GM12864 (cell line): ENCODE measurements around the gene CLNK.
"Not testable (repeated sequence)": the region's sequence is repeated elsewhere in the genome, so short reads cannot be mapped to it uniquely, and the experiment has no call there.

Source experiments
- DNase-seq: peaks from one replicate; pipeline ENCODE4 v3.0.0-alpha.2; 2011; ENCODE audit warnings: low read depth
- H3K4me3 ChIP-seq: 2 replicates; pipeline ENCODE4 v1.5.1; 2011; ENCODE audit warnings: mild to moderate bottlenecking, low read depth, low read length, control low read depth
- CTCF ChIP-seq: IDR thresholded peaks from 2 replicates; pipeline ENCODE4 v1.5.1; 2011; ENCODE audit warnings: low read depth, mild to moderate bottlenecking, moderate library complexity, low read length, control low read depth, inconsistent platforms; ENCODE audit errors: missing control alignments

CLNK gene

GRCh38 chr4:10620935-10621488 lies 63.6 kb downstream of the CLNK start:
- no peak for TF ChIP-seq CTCF
- H3K4me3 ChIP-seq = no peak overlapping the region
- no peak for DNase-seq

- no peak for DNase-seq
- TF ChIP-seq CTCF = no peak
- H3K4me3 ChIP-seq = no peak overlapping the region
These were observed 64.7 kb downstream of the CLNK start for GRCh38 chr4:10619855-10620254.

DNA sequence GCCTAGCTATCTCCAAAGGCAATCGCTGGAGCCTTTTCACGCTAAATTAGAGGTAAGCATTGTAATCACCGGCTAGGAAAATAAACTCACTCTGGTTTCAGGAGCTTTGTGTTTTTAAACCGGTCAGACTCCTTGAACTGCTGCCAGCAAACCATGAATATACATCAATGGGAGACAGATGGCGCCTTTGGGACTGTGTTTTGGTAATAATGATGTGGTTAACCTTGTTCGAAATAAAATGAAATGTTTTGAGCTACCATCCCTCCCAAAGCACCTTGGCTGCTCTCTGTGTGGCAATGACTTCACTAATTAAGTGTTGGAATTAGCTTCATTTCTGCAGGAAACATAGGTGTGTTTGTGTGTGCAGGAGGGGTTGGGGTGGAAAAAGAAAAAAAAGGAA lies 65.3 kb downstream of the CLNK start:
- H3K4me3 ChIP-seq = no peak overlapping the region
- TF ChIP-seq CTCF = no peak
- no peak for DNase-seq

DNA sequence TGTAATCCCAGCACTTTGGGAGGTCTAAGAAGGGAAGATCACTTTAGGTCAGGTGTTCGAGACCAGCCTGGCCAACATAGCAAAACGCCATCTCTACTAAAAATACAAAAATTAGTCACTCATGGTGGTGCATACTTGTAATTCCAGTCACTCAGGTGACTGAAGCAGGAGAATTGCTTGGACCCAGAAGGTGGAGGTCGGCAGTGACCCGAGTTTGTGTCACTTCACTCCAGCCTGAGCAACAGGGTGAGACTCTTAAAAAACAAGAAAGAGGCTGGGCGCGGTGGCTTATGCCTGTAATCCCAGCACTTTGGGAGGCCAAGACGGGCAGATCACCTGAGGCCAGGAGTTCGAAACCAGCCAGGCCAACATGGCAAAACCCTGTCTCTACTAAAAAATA lies 69.6 kb downstream of the CLNK start:
- not testable (repeated sequence) for DNase-seq

DNA sequence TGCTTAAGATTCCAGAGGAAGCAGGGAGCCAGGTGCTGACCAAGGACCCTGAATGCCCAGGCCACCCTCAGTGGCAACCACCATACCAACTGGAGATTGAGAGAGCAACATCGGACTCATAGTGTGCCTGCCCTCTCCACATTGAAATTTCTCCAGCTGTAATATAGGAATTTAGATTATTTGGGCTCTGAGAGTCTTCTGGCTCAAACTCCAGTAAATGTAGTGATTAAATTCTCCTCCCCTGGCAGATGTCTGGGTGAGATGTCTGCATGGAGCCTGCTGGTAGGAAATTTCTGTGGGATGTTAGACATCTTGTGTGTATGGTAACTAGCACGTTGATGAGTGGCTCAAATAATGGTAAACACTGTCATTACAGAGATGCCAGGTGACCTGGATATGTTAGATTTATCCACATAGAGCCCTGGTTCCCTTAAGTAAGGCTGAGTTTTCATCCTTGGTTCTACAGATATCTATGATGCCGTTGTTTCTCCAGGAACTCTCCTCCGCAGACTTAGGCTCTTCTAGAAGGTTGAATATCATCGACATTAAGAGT lies 70.6 kb downstream of the CLNK start:
- no peak for DNase-seq
- no peak overlapping the region for H3K4me3 ChIP-seq
- TF ChIP-seq CTCF = no peak

More for the DNA sequence above, 69.6 kb downstream of the CLNK start:
- not testable (repeated sequence) for H3K4me3 ChIP-seq

- TF ChIP-seq CTCF = no peak
- DNase-seq = no peak
- H3K4me3 ChIP-seq = no peak overlapping the region
These were observed 72.1 kb downstream of the CLNK start for GRCh38 chr4:10612476-10612875.

DNA sequence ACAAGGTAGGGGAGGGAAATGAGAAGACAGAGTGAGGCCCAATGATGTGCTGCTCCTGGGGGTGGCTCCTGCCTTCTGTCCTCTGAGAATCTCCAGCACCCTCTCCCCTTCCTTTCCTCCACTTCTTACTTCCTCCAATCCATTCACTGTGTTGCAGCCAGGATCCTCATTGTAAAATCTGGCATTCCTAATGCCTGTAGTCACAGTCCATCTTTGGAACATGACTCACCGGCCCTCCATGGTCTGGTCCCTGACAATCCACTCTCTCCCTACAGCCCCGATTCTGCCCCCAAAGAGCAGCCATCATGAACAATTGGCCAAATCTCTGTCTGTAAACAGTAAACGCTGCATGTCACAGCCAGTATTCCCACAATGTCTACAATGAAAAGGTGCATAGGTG lies 72.9 kb downstream of the CLNK start:
- DNase-seq = no peak
- no peak for TF ChIP-seq CTCF
- H3K4me3 ChIP-seq = no peak overlapping the region
